ENCODE data around the gene BIRC3.

The BIRC3 gene

GRCh38 chr11:102286292-102286691 lies 31.0 kb upstream of the BIRC3 start:
- Histone ChIP-seq H2AFZ (ENCODE audit: low read length) (no peak overlapping the region), H4K20me1 (ENCODE audit: insufficient read depth, low read length) (no peaks in the 10 kb centered on the region), H3K9ac (ENCODE audit: low read length) (no peak overlapping the region), H3K79me2 (ENCODE audit: insufficient read depth, low read length) (no peaks in the 10 kb centered on the region), H3K9me2 (ENCODE audit: low read depth, low read length) (no peaks in the 10 kb centered on the region), H3K4me3 (ENCODE audit: low read depth, low read length, poor library complexity, severe bottlenecking) (no peak overlapping the region), H3K27me3 (ENCODE audit: insufficient read depth, low read length) (no peaks in the 10 kb centered on the region), H3K9me3 (ENCODE audit: low read length) (no peaks in the 10 kb centered on the region), H3K27ac (ENCODE audit: low read depth, low read length, poor library complexity, severe bottlenecking) (no peak overlapping the region), H3K4me2 (ENCODE audit: low read length) (no peak overlapping the region), H3K4me1 (ENCODE audit: insufficient read depth, low read length, severe bottlenecking) (peaks cover 36% of the 10 kb centered on the region), H3F3A (ENCODE audit: insufficient read depth, low read length) (no peaks in the 10 kb centered on the region), H3K36me3 (ENCODE audit: insufficient read depth, low read length) (no peaks in the 10 kb centered on the region)
- TF ChIP-seq EZH2 (IDR thresholded peaks at IDR 0.05; ENCODE audit: borderline replicate concordance, low read length): no peak
- TF ChIP-seq, protein P1, sequence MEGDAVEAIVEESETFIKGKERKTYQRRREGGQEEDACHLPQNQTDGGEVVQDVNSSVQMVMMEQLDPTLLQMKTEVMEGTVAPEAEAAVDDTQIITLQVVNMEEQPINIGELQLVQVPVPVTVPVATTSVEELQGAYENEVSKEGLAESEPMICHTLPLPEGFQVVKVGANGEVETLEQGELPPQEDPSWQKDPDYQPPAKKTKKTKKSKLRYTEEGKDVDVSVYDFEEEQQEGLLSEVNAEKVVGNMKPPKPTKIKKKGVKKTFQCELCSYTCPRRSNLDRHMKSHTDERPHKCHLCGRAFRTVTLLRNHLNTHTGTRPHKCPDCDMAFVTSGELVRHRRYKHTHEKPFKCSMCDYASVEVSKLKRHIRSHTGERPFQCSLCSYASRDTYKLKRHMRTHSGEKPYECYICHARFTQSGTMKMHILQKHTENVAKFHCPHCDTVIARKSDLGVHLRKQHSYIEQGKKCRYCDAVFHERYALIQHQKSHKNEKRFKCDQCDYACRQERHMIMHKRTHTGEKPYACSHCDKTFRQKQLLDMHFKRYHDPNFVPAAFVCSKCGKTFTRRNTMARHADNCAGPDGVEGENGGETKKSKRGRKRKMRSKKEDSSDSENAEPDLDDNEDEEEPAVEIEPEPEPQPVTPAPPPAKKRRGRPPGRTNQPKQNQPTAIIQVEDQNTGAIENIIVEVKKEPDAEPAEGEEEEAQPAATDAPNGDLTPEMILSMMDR (IDR thresholded peaks at IDR 0.05; ENCODE audit: low read length): no peak

DNA sequence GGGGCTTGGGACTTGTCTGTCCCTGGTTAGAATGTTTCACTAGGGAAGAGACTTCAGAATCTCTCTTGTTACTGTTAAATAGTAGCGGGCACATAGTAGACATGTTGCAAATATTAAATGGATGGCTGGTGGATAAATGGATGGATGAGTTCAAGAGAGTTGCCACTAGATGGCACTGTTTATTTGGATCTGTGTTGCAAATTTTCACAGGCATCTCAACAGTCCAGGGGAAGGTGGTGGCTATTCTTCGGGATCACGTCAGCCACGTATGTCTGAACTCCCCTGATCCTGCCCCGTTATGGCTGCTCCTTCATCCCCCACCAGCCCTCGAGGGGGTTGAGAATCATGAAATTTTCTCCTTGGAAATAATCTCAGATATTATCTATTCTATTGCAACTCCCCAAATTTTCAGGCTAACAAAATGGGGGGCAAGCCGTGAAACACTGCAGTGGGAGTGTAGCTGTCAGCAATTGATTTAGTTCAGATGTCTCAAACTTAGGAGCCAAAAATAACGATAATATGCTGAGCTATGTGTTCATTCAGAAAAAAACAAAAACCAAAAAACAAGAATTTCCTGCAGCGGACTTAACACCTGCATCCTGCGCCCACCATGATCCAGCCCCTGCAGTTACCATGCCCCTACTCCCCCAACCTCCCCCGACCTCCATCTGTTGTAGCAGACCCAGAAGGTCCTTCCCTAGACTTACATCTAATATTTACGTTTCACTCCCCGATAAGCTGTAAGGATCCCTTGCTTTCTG lies 29.1 kb upstream of the BIRC3 start:
- Histone ChIP-seq H3K4me3 (ENCODE audit: low read depth, low read length, poor library complexity, severe bottlenecking) (peak overlapping the region; percentile 45), H3K9ac (ENCODE audit: low read length) (peak overlapping the region; percentile 37; the same call in 1 of the 2 replicates), H3K27ac (ENCODE audit: low read depth, low read length, poor library complexity, severe bottlenecking) (peak overlapping the region; percentile 67), H3K27me3 (ENCODE audit: insufficient read depth, low read length) (no peaks in the 10 kb centered on the region), H3K4me1 (ENCODE audit: insufficient read depth, low read length, severe bottlenecking) (peaks cover 40% of the 10 kb centered on the region), H4K20me1 (ENCODE audit: insufficient read depth, low read length) (no peaks in the 10 kb centered on the region), H3K79me2 (ENCODE audit: insufficient read depth, low read length) (no peaks in the 10 kb centered on the region), H3K9me3 (ENCODE audit: low read length) (no peaks in the 10 kb centered on the region), H3K36me3 (ENCODE audit: insufficient read depth, low read length) (no peaks in the 10 kb centered on the region), H2AFZ (ENCODE audit: low read length) (peak overlapping the region; percentile 72), H3K4me2 (ENCODE audit: low read length) (peak overlapping the region; percentile 64), H3F3A (ENCODE audit: insufficient read depth, low read length) (no peaks in the 10 kb centered on the region), H3K9me2 (ENCODE audit: low read depth, low read length) (no peaks in the 10 kb centered on the region)
- no peak for TF ChIP-seq EZH2 (IDR thresholded peaks at IDR 0.05; ENCODE audit: borderline replicate concordance, low read length)
- TF ChIP-seq, protein P1 (IDR thresholded peaks at IDR 0.05; ENCODE audit: low read length): peak; percentile 77

- peak overlapping the region; percentile 64 for H3K4me2 ChIP-seq (ENCODE audit: low read length)
- H3K79me2 ChIP-seq (ENCODE audit: insufficient read depth, low read length): no peaks in the 10 kb centered on the region
- no peak for TF ChIP-seq EZH2 (IDR thresholded peaks at IDR 0.05; ENCODE audit: borderline replicate concordance, low read length)
- TF ChIP-seq, protein P1 (IDR thresholded peaks at IDR 0.05; ENCODE audit: low read length): no peak
- peak overlapping the region; percentile 72 for H2AFZ ChIP-seq (ENCODE audit: low read length)
- H3K9me3 ChIP-seq (ENCODE audit: low read length): no peaks in the 10 kb centered on the region
- no peaks in the 10 kb centered on the region for H3K36me3 ChIP-seq (ENCODE audit: insufficient read depth, low read length)
- peak overlapping the region; percentile 67 for H3K27ac ChIP-seq (ENCODE audit: low read depth, low read length, poor library complexity, severe bottlenecking)
- H3K4me3 ChIP-seq (ENCODE audit: low read depth, low read length, poor library complexity, severe bottlenecking): peak overlapping the region; percentile 45
- no peaks in the 10 kb centered on the region for H3K9me2 ChIP-seq (ENCODE audit: low read depth, low read length)
- peaks cover 45% of the 10 kb centered on the region for H3K4me1 ChIP-seq (ENCODE audit: insufficient read depth, low read length, severe bottlenecking)
- peak overlapping the region; percentile 37; the same call in 1 of the 2 replicates for H3K9ac ChIP-seq (ENCODE audit: low read length)
- no peaks in the 10 kb centered on the region for H4K20me1 ChIP-seq (ENCODE audit: insufficient read depth, low read length)
- no peaks in the 10 kb centered on the region for H3F3A ChIP-seq (ENCODE audit: insufficient read depth, low read length)
- H3K27me3 ChIP-seq (ENCODE audit: insufficient read depth, low read length): no peaks in the 10 kb centered on the region
Observed at GRCh38 chr11:102288725-102289083, 28.6 kb upstream of the BIRC3 start.

Data from OCI-LY1 (cell line).